ENCODE measurements around the gene SHROOM1. TPM values are rescaled to one million over a fixed set of nuclear protein-coding genes. Genes with fewer than 3 reads are reported as not detected.
A peak's percentile ranks its signal among the peaks of the same experiment; 100 is the strongest.
"Not testable (repeated sequence)": the region's sequence is repeated elsewhere in the genome, so short reads cannot be mapped to it uniquely, and the experiment has no call there.

Gene SHROOM1
- total RNA-seq, 2 donors from 2014 or later: 62.1 to 364 TPM

DNA sequence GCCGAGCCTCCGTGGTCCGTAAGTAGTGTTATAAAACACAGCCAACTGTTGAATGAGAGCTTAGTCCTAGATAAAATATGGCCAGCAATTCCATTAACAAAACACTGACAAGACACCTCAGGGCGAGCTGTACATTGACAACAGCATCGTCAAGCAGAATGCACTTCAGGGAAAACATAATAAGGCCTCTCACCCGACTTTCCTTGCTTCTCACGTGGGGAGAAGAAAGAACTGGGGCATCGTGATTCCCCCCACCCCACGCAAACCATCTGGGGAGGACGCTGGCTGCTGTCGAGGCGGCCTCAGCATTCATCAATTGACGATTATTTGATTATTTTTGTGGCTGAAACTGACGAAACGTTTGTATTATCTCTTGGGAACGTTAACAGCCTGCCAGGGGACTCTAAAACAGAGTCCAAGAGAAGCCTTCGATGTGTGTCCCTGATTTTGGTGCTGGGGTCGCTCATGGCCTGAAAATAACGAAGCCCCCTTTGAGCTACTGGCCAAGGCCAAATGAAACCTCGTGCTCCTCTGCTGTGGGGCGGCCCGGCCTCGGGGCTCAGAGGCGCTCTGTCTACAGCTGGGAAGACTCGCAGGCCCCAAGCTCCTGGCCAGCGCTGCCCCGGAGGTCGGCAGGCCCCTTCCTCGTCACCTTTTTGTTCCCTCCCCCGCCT is 35.4 kb upstream of the SHROOM1 start:
- H3K4me1 ChIP-seq (replicated peaks): peaks cover 5% of the 10 kb centered on the region
- peaks cover 0 to 10% of the 10 kb centered on the region in 2 donors for H3K36me3 ChIP-seq
- H3K4me3 ChIP-seq: peak overlapping the region; percentile 73 to 87
- no peaks in the 10 kb centered on the region for H3K9me3 ChIP-seq
- no peak for DNase-seq (ENCODE audit: low spot score)
- no peaks in the 10 kb centered on the region for H3K27me3 ChIP-seq (replicated peaks; ENCODE audit: insufficient read depth)
- WGBS: 28% methylated on average over 30 of the region's 30 CpGs
- intact Hi-C loops (cut with DNase I): loop anchor here (5.0 kb wide), 2 partner anchors 34 to 96 kb away; partner anchors contain the start of genes AFF4 and SHROOM1
- peak overlapping the region; percentile 94 for H3K27ac ChIP-seq
- TF ChIP-seq, protein P1, sequence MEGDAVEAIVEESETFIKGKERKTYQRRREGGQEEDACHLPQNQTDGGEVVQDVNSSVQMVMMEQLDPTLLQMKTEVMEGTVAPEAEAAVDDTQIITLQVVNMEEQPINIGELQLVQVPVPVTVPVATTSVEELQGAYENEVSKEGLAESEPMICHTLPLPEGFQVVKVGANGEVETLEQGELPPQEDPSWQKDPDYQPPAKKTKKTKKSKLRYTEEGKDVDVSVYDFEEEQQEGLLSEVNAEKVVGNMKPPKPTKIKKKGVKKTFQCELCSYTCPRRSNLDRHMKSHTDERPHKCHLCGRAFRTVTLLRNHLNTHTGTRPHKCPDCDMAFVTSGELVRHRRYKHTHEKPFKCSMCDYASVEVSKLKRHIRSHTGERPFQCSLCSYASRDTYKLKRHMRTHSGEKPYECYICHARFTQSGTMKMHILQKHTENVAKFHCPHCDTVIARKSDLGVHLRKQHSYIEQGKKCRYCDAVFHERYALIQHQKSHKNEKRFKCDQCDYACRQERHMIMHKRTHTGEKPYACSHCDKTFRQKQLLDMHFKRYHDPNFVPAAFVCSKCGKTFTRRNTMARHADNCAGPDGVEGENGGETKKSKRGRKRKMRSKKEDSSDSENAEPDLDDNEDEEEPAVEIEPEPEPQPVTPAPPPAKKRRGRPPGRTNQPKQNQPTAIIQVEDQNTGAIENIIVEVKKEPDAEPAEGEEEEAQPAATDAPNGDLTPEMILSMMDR (IDR thresholded peaks at IDR 0.05): no peak
- TF ChIP-seq POLR2A (IDR thresholded peaks at IDR 0.05) (no peak), POLR2AphosphoS5 (IDR thresholded peaks at IDR 0.05) (no peak)

GRCh38 chr5:132860742-132861141 is 30.3 kb upstream of the SHROOM1 start:
- Histone ChIP-seq H3K9me3 (no peaks in the 10 kb centered on the region), H3K27ac (no peak overlapping the region), H3K27me3 (replicated peaks; ENCODE audit: insufficient read depth) (no peaks in the 10 kb centered on the region), H3K36me3 (no peaks in the 10 kb centered on the region), H3K4me1 (replicated peaks) (no peaks in the 10 kb centered on the region), H3K4me3 (no peak overlapping the region)
- TF ChIP-seq POLR2A (IDR thresholded peaks at IDR 0.05) (no peak), POLR2AphosphoS5 (IDR thresholded peaks at IDR 0.05) (no peak)
- TF ChIP-seq, protein P1 (IDR thresholded peaks at IDR 0.05): no peak
- WGBS: 63% methylated on average over 5 of the region's 5 CpGs
- no peak for DNase-seq (ENCODE audit: low spot score)
- intact Hi-C loops (cut with DNase I): no loop called here

GRCh38 chr5:132859889-132860437 is 29.5 kb upstream of the SHROOM1 start:
- Histone ChIP-seq H3K4me3 (no peak overlapping the region), H3K4me1 (replicated peaks) (no peaks in the 10 kb centered on the region), H3K27me3 (replicated peaks; ENCODE audit: insufficient read depth) (no peaks in the 10 kb centered on the region), H3K36me3 (no peaks in the 10 kb centered on the region), H3K9me3 (no peaks in the 10 kb centered on the region), H3K27ac (no peak overlapping the region)
- no peak for TF ChIP-seq POLR2AphosphoS5 (IDR thresholded peaks at IDR 0.05)
- WGBS: 96% methylated on average over 2 of the region's 2 CpGs
- intact Hi-C loops (cut with DNase I): no loop called here
- DNase-seq (ENCODE audit: low spot score): no peak

DNA sequence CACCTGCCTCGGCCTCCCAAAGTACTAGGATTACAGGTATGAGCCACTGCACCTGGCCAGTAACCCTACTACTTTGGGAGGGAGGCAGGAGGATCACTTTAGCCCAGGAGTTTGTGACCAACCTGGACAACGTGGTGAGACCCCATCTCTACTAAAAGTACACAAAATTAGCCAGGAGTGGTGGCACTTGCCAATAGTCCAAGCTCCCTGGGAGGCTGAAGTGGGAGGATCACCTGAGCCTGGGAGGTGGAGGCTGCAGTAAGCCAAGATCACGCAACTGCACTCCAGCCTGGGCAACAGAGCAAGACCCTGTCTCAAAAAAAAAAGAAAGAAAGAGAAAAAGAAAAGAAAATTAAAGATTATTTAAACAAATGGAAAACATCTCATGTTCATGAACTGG is 25.6 kb upstream of the SHROOM1 start:
- Histone ChIP-seq H3K9me3 (no peaks in the 10 kb centered on the region), H3K36me3 (no peaks in the 10 kb centered on the region), H3K27ac (no peak overlapping the region), H3K4me1 (replicated peaks) (no peaks in the 10 kb centered on the region), H3K4me3 (no peak overlapping the region), H3K27me3 (replicated peaks; ENCODE audit: insufficient read depth) (no peaks in the 10 kb centered on the region)
- no peak for DNase-seq (ENCODE audit: low spot score)
- 92% methylated on average over 3 of the region's 3 CpGs for WGBS
- intact Hi-C loops (cut with DNase I): no loop called here
- TF ChIP-seq, protein P1 (IDR thresholded peaks at IDR 0.05): no peak
- no peak for TF ChIP-seq POLR2A (IDR thresholded peaks at IDR 0.05)
- TF ChIP-seq POLR2AphosphoS5 (IDR thresholded peaks at IDR 0.05): no peak

GRCh38 chr5:132854992-132855391 is 24.5 kb upstream of the SHROOM1 start:
- H3K27ac ChIP-seq; H3K4me1 ChIP-seq (replicated peaks); H3K36me3 ChIP-seq; DNase-seq (ENCODE audit: low spot score); intact Hi-C loops (cut with DNase I); H3K27me3 ChIP-seq (replicated peaks; ENCODE audit: insufficient read depth); H3K4me3 ChIP-seq; H3K9me3 ChIP-seq: not testable (repeated sequence)
- WGBS: 97% methylated on average over 5 of the region's 5 CpGs

- H3K27ac ChIP-seq: peak overlapping the region; percentile 2 to 60
- no peaks in the 10 kb centered on the region for H3K27me3 ChIP-seq (replicated peaks; ENCODE audit: insufficient read depth)
- WGBS: 22% methylated on average over 3 of the region's 3 CpGs
- intact Hi-C loops (cut with DNase I): no loop called here
- no peak for TF ChIP-seq POLR2A (IDR thresholded peaks at IDR 0.05)
- TF ChIP-seq, protein P1 (IDR thresholded peaks at IDR 0.05): no peak
- TF ChIP-seq POLR2AphosphoS5 (IDR thresholded peaks at IDR 0.05): no peak
- no peak for DNase-seq (ENCODE audit: low spot score)
- no peaks in the 10 kb centered on the region for H3K36me3 ChIP-seq
- no peak overlapping the region for H3K4me3 ChIP-seq
- no peaks in the 10 kb centered on the region for H3K9me3 ChIP-seq
- no peaks in the 10 kb centered on the region for H3K4me1 ChIP-seq (replicated peaks)
Measured at GRCh38 chr5:132854301-132854700, 23.9 kb upstream of the SHROOM1 start.

All from prostate gland (tissue), 2 donors.